ENCODE data around the gene KDM5A.

Gene KDM5A

DNA sequence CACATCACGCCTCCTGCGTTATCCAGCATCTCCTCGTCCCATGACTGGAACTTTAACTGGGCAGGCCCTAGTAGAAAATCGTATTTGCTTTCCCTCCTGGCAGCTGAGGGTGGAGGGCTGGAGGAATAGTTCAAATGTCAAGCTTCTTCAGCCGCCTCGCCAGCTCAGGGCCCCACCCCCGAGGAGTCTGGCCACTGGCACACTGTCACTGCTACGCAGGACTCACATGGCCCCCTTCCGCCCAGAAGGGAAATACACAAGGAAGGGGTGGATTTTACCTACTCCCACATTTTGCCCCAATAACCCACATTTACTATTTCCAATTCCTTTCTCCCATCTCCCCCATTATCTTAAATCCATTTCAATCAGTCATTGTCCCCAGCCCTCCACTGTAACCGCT lies 135.1 kb downstream of the KDM5A start:
- H3K4me3 ChIP-seq (ENCODE audit: low read depth, low read length): no peak overlapping the region
- DNase-seq (ENCODE audit: low read depth): no peak
- TF ChIP-seq, protein P1, sequence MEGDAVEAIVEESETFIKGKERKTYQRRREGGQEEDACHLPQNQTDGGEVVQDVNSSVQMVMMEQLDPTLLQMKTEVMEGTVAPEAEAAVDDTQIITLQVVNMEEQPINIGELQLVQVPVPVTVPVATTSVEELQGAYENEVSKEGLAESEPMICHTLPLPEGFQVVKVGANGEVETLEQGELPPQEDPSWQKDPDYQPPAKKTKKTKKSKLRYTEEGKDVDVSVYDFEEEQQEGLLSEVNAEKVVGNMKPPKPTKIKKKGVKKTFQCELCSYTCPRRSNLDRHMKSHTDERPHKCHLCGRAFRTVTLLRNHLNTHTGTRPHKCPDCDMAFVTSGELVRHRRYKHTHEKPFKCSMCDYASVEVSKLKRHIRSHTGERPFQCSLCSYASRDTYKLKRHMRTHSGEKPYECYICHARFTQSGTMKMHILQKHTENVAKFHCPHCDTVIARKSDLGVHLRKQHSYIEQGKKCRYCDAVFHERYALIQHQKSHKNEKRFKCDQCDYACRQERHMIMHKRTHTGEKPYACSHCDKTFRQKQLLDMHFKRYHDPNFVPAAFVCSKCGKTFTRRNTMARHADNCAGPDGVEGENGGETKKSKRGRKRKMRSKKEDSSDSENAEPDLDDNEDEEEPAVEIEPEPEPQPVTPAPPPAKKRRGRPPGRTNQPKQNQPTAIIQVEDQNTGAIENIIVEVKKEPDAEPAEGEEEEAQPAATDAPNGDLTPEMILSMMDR (IDR thresholded peaks at IDR 0.05; ENCODE audit: low read depth, low read length, missing control alignments): no peak

DNA sequence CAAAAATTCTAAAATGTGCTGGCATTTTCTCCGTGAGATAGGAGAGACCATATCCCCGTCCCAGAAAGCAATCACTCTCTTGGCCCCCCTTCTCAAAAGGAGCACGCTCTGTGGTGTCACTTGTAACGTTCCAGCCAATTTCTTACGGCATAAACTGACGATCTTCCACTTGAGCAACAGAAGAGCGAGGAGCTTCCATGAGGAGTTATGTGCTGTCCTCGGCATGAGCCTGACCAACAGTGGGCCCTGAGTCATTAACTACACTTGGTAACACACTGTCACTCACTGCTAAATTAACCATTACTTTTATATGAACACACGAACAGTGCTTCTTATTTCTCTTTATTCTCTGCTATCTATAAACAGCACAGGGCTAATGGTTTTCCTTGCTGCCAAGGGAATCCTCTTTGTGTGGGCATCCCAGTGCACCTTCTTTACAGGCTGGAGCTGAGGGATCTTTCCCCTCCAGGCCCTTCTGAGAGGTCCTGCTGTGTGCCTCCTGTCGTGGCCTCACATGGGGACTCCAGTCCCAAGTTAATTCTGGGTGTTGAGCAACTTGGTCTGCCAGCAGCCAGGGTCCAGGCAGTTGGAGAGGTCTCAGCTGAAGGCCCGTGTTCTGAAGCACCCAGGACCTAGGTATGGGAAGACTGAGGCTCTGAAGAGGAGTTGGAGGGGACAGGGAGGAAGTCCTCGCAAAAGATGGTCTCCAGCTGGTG lies 135.8 kb downstream of the KDM5A start:
- DNase-seq (ENCODE audit: low read depth): no peak
- TF ChIP-seq, protein P1 (IDR thresholded peaks at IDR 0.05; ENCODE audit: low read depth, low read length, missing control alignments): no peak
- no peak overlapping the region for H3K4me3 ChIP-seq (ENCODE audit: low read depth, low read length)

DNA sequence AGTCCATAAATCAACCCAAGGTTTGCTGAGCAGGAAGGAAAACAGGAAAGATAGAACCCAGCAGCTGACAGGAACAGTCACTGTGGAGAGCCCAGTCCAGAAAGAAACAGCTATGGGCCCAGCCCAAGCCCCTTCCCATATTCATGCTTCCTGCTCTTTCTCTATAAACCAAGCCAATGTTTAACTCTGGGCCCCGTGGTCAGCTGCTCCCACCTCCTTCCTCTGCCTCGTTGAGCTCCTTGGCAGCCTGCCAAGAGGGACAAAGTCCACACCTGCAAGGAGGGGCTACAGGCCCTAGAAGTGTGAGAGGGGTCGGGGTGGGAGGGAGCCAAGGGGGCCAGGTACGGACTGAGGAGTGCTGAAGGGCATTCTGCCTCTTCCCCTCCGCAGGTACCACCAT lies 136.5 kb downstream of the KDM5A start:
- H3K4me3 ChIP-seq (ENCODE audit: low read depth, low read length): no peak overlapping the region
- TF ChIP-seq, protein P1 (IDR thresholded peaks at IDR 0.05; ENCODE audit: low read depth, low read length, missing control alignments): no peak
- DNase-seq (ENCODE audit: low read depth): no peak

DNA sequence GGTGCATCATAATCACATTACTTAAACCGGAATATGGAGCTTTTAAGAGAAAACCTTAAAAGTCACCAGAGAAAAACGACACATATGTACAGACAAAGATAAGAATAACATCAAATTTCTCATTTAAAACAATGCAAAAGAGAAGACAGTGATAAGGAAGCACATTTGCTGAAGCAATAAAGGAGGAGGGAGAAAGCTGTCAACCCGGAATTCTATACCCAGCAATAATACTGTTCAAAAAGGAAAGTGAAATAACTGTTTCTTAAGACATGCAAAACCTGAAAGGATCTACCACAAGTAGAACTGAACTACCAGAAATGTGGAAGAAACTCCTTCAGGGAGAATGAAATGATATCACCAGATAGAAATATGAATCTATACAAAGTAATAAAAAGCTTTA lies 141.8 kb downstream of the KDM5A start:
- DNase-seq (ENCODE audit: low read depth): no peak
- TF ChIP-seq, protein P1 (IDR thresholded peaks at IDR 0.05; ENCODE audit: low read depth, low read length, missing control alignments): no peak
- H3K4me3 ChIP-seq (ENCODE audit: low read depth, low read length): no peak overlapping the region

DNA sequence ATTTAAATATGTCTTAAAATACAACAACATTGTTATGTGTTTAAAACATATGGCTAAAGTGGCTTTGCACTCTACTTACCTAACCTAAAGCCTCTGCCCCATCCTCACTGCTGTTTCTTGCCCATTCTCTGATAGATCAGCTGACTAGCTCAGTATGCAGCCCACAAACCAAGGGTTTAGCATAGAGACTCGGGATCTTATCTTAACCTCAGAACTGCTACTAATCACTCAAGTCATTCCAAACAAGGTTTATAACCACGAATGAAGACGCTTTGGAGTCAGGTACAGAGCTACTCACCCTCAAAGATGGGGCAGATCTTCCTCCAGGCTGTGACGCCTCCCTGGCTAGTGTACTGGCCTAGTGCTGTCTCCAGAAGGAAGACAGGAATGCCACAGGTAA lies 145.7 kb downstream of the KDM5A start:
- H3K4me3 ChIP-seq (ENCODE audit: low read depth, low read length): no peak overlapping the region
- no peak for DNase-seq (ENCODE audit: low read depth)
- TF ChIP-seq, protein P1 (IDR thresholded peaks at IDR 0.05; ENCODE audit: low read depth, low read length, missing control alignments): no peak

DNA sequence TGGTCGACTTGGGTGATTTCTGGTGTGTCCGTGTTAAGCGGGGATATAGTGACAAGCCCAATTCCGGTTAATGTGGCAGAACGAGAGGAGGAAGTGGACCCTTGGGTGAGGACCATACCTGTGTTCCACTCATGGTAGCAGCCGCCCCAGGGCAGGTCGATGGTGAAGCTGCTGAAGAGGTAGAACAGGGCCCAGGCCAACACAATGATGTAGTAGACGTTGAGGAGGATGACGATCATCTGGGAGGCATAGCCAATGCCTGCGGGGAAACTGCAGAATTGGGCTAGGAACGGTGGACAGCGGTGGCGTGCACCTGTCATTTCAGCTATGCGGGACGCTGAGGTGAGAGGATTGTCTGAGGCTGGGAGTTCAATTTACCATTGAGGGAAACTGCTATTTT lies 146.6 kb downstream of the KDM5A start:
- no peak for DNase-seq (ENCODE audit: low read depth)
- H3K4me3 ChIP-seq (ENCODE audit: low read depth, low read length): no peak overlapping the region
- TF ChIP-seq, protein P1 (IDR thresholded peaks at IDR 0.05; ENCODE audit: low read depth, low read length, missing control alignments): no peak

DNA sequence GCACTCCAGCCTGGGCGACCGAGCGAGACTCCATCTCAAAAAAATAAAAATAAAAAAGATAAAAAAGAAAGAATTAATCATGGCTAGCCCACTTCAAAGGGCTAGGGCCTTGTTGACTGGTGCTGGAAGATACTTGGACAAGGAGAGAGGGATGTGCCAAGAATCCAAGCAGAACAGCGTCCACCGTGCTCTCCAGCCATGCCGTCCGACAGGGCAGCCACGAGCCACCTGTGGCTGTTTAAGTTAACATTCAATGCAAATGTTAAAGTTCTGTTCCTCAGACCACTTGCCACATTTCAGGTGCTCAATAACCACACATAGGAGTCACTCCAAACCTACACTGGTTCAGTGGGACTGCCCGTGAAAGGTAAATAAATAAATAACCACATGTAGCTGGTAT lies 147.9 kb downstream of the KDM5A start:
- no peak for DNase-seq (ENCODE audit: low read depth)
- no peak overlapping the region for H3K4me3 ChIP-seq (ENCODE audit: low read depth, low read length)
- TF ChIP-seq, protein P1 (IDR thresholded peaks at IDR 0.05; ENCODE audit: low read depth, low read length, missing control alignments): no peak
